OCI-M2 (cell line): ENCODE results near the gene MRGPRX2.

Experiments
- DNase-seq: peaks from one replicate; lab custom pipeline; 2025; ENCODE audit not compliant: unreplicated experiment; lab: John Stamatoyannopoulos, UW

The MRGPRX2 gene

DNA sequence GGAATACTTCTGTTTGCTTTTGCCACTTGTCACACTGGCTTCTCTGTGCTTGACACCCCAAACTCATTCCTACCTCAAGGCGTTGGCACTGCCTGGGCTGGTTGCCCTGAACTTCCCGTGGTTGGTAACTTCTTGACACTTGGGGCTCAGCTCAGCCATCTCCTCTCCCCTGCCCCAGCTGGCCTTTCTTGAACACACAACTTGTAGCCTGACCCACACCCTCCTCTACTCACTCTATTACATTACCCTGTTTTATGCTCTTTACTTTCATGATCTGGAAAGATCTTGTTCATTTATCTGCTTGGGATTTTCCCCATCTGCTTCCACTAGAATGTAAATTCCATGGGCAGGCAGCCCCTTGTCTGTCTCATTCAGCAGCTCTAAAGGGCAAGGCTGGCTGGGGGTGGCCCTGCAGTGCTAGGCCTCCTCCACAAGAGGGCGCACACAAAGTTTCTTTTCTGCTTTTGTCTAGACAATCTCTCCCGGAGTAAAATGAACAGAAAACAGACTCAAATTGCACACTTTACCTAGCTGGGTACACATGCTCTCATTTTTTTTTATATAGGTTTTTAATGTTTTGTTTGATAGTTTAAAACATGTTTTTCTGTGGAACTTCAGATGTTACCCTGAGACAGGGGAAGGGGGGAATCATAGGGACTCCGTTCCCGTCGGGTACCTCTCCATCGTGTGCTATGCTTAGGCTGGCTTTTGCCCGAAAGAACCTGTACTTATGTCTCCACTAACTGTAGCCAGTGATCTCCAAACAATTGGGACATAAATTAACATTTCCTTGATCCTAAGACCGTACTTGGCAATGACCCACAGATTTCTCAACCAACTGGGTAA lies 16.4 kb upstream of the MRGPRX2 start:
- peak; percentile 0 for DNase-seq

- no peak for DNase-seq
Measured at GRCh38 chr11:19075636-19076035, 15.1 kb upstream of the MRGPRX2 start.

DNA sequence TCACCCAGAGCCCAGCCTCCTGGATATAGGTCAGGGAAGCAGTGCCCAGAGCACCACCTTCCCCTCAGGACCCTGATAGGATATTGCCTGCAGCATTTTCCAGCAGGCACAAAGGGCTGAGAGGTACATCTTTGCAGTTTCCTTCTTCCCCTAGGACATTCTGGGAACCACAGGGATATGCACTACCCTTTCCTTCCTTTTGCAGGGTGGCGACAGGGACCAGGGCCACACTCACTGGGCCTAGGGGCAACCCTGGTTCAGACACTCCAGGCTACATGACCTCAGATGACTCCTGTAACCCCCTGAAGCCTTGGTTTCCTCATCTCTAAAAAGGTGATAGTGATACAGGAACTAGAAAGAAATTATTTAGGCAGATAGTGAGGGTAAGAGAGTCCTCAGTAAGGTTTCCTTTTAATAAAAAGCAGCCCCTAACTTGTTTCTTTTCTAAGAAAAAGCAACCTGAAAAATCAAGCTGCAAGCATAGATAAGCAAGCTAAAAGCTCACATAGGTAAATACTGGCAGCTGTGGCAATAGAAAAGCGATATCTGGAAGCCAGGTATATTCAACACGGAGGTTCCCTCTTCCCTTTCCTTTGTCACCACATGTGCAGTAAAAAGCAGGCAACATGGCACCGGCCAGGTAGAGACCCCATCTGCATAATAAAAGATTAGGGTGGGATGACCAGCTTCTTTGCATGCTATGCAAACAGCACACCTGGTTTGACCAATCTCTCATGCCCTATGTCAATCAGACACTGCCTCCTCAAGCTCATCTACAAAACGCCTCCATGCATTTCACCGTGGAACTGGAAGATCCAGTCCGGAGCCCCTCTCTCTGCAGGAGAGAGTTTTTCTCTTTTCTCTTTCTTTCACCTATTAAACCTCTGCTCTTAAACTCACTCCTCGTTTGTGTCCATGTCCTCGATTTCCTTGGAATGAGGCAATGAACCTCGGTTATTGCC lies 13.2 kb upstream of the MRGPRX2 start:
- no peak for DNase-seq

- no peak for DNase-seq
Measured at GRCh38 chr11:19072464-19072863, 11.9 kb upstream of the MRGPRX2 start.

DNA sequence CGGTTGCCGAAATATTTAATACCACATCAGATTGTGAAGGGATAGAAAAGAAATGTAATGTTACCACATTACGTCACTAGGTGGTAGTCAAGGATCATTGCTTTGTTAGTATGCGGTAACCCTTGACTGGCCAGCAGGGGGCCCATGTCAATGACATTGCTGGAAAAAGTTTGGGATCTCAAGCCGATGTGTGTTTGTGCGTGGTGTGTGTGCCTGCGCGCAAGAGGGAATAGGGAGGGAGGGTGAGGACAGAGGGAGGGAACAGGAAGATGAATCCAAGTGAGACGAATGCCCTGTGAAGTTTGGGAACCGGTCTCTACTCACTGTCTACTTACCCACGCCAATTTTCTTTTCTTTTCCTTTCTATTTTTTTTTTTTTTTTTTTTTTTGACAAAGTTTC lies 10.7 kb upstream of the MRGPRX2 start:
- DNase-seq, result peak; percentile 32

DNA sequence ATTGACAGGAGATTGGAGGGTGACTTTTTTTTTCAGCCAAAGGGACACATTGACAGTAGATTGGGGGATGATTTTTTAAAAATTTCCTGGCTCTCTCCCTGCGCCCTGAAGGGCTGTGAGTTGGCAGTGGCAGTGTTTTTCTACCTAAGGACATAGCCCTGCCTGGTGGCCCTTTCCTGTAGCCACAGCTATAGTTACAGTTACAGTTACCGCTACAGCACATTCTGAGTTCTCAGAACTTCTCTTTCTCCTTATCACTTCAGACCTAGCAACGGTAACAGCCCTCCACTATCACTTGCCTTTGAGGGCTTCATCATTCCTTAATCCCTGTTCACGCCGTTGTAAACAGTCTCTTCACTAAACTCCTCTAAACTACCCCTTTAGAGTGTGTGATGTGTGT lies 684 bp downstream of the MRGPRX2 start:
- no peak for DNase-seq

- DNase-seq, result no peak
Measured at GRCh38 chr11:19055905-19056304, 4.6 kb downstream of the MRGPRX2 start.

DNA sequence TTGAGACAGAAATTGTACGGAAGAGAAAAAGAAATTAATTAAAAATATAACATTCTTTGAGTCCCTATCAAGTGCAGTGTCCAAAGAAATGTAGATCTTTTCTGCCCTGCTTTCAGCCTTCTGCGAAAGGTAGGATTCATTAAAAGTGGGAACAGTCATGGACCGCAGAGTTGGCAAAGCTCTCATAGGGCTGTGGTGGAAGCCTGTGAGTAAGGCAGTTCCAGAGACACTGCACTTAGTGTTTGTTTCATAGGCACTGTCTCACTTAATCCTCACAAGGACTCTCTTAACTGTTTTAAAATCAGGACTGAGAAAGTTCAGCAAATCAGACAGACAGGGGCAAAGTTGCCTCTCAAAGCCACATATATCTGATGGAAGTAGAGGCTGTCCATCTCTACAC lies 5.5 kb downstream of the MRGPRX2 start:
- no peak for DNase-seq

DNA sequence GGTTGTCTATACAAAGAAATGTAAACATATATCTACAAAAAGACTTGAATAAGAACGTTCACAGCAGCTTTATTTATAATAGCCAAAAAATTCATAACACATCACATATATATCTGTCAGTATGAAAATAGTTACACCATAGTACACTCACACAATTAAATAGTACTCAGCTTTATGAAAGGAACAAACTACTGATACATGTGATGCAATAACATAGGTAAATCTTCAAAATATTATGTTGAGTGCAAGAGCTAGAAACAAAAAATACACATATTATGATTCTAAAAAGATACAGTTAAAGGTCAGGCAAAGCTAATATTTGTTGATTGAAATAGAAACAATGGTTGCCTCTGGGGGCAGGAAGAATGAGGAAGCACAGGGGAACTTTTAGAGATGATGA lies 6.6 kb downstream of the MRGPRX2 start:
- DNase-seq, result no peak

GRCh38 chr11:19050281-19050680 lies 10.2 kb downstream of the MRGPRX2 start:
- DNase-seq, result no peak

DNA sequence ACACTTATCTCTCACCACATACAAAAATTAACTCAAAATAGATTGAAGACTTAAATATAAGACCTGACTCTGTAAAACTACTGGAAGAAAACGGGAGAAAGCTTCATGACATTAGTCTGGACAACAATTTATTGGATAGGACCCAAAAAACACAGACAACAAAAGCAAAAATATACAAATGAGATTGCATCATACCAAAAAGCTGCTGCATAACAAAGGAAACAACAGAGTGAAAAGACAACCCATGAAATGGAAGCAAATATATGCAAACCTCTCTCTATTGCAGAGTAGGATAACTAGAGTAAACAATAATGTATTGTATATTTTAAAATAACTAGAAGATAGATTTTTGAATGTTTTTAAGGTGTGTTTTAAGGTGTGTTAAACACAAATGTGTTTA lies 11.2 kb downstream of the MRGPRX2 start:
- DNase-seq, result no peak

DNA sequence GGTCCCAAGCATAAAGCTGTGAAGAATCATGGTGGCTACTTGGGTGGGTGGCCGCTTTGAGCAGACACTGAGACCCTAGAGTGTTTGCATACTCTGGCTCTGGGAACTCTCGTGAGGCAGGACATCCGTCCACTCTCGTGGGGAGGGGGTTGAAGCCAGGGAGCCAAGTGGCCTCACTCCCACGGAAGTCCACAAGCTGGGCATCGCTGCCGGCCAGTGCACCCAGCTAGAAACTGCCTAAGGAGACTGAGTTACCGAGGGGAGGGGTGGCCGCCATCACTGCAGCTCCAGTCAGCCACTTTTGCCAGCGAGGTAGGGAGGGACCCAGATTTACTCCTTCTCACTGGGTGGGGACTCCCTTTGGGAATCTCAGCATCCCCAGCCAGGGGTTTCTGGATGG lies 20.5 kb downstream of the MRGPRX2 start:
- no peak for DNase-seq

- DNase-seq, result no peak
Measured at GRCh38 chr11:19039409-19039808, 21.1 kb downstream of the MRGPRX2 start.

- no peak for DNase-seq
Measured at GRCh38 chr11:19032990-19033389, 27.5 kb downstream of the MRGPRX2 start.

- DNase-seq, result no peak
Measured at GRCh38 chr11:19027829-19028595, 32.5 kb downstream of the MRGPRX2 start.

- no peak for DNase-seq
Measured at GRCh38 chr11:19026862-19027261, 33.7 kb downstream of the MRGPRX2 start.

DNA sequence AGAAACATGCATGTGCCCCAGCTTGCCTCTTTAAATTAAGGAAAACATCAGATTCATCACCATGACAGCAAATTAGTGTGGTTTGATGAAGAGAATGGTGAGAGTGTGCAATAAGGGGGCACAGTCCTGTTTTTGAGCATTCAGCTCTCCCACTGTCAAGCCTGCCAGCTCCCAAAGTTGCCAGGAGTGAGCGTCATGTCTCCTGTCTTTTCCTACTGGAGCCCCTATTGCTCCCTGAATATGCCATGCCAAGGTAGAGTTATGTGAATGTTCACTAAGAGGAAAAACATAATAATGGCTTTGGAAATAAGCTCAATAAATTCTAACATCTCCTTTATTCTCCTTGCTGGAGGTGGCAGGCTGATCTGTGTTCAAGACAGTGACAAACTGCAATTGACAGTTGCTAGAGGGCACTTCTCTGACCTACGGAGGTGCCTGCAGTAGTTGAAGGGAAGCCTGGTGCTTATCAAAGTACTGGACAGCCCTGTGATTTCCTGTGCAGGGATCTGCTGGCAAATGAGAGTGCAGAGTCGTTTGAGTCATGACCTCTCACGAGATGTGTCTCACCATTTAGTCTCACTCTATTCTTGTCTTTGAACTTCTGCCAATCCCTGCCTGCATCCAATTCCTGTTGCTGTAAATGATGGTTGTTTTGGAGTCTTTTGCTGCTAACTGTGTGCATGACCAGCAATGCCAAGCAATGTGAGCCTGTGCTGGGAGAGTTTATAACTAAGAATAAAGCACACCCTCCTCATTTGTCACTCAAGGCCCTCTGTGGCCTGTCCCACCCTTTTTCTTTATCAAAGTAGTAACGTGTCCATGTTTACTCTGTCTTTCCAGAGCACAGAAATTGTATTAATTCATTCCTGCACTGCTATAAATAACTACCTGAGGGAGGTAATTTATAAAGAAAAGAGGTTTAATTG lies 34.8 kb downstream of the MRGPRX2 start:
- DNase-seq, result no peak

GRCh38 chr11:19020831-19021230 lies 39.7 kb downstream of the MRGPRX2 start:
- no peak for DNase-seq

DNA sequence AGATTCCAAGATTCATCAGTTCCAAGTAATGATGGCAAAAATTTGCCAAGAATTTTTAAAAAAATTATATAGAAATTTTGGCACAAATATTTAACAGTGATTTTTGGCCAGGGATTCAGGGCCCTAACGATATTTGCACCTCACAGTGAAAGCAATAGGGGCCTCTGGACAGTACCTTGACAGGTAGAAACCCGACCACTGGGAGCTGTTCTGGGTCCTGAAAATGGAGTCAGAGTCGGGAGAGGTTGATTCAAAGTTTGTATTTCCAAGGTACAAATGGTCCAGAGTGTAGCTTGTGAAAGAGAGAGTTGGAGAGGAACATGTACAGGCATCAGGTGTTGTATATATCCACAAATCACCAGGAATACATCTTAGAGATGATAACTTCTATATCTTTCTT lies 41.6 kb downstream of the MRGPRX2 start:
- DNase-seq, result no peak

- DNase-seq, result no peak
Measured at GRCh38 chr11:19013181-19013857, 47.2 kb downstream of the MRGPRX2 start.
